ENCODE data around the gene SEL1L. TPM values are rescaled to one million over a fixed set of nuclear protein-coding genes. Genes with fewer than 3 reads are reported as not detected.
"Not testable (repeated sequence)": the region's sequence is repeated elsewhere in the genome, so short reads cannot be mapped to it uniquely, and the experiment has no call there.

The SEL1L gene
- polyA plus RNA-seq, 1 donor from 2014 or later = 39.7 TPM

- Histone ChIP-seq H3F3A (ENCODE audit: insufficient read depth, low read length, poor library complexity, severe bottlenecking) (no peaks in the 10 kb centered on the region), H3K4me3 (ENCODE audit: low read length) (no peak overlapping the region), H3K9me3 (ENCODE audit: low read length) (no peaks in the 10 kb centered on the region), H3K27me3 (ENCODE audit: insufficient read depth, low read depth, low read length) (no peaks in the 10 kb centered on the region), H4K20me1 (ENCODE audit: insufficient read depth) (no peaks in the 10 kb centered on the region), H3K79me2 (replicated peaks; ENCODE audit: insufficient read depth, low read length) (no peaks in the 10 kb centered on the region), H3K27ac (ENCODE audit: low read length) (no peak overlapping the region), H3K9ac (ENCODE audit: low read length) (no peak overlapping the region), H3K36me3 (ENCODE audit: insufficient read depth, low read length) (peaks cover 6% of the 10 kb centered on the region), H3K9me2 (ENCODE audit: insufficient read depth, low read length) (no peaks in the 10 kb centered on the region), H3K4me2 (ENCODE audit: low read length) (no peak overlapping the region), H2AFZ (ENCODE audit: low read depth, low read length) (no peak overlapping the region)
- TF ChIP-seq EP300 (conservative IDR thresholded peaks at IDR 0.05; ENCODE audit: poor library complexity, severe bottlenecking) (no peak), REST (IDR thresholded peaks at IDR 0.05; ENCODE audit: borderline replicate concordance) (no peak), CTCF (IDR thresholded peaks at IDR 0.05; ENCODE audit: poor library complexity, severe bottlenecking) (no peak), TAF1 (IDR thresholded peaks at IDR 0.05; ENCODE audit: low read depth) (no peak), RAD21 (conservative IDR thresholded peaks at IDR 0.05) (no peak), EZH2 (IDR thresholded peaks at IDR 0.05; ENCODE audit: borderline replicate concordance, insufficient read depth, low read length, poor library complexity, severe bottlenecking) (no peak), SMC3 (conservative IDR thresholded peaks at IDR 0.05; ENCODE audit: poor library complexity) (no peak), MXI1 (conservative IDR thresholded peaks at IDR 0.05; ENCODE audit: poor library complexity, severe bottlenecking) (no peak), POLR2AphosphoS5 (IDR thresholded peaks at IDR 0.05) (no peak)
Measured at GRCh38 chr14:81472096-81472800, 61.4 kb downstream of the SEL1L start.

GRCh38 chr14:81471062-81471461 is 62.6 kb downstream of the SEL1L start:
- no peak overlapping the region for H3K9ac ChIP-seq (ENCODE audit: low read length)
- no peak overlapping the region for H3K27ac ChIP-seq (ENCODE audit: low read length)
- no peaks in the 10 kb centered on the region for H3K79me2 ChIP-seq (replicated peaks; ENCODE audit: insufficient read depth, low read length)
- no peaks in the 10 kb centered on the region for H3K36me3 ChIP-seq (ENCODE audit: insufficient read depth, low read length)
- no peaks in the 10 kb centered on the region for H4K20me1 ChIP-seq (ENCODE audit: insufficient read depth)
- H3K9me2 ChIP-seq (ENCODE audit: insufficient read depth, low read length) = no peaks in the 10 kb centered on the region
- H3K9me3 ChIP-seq (ENCODE audit: low read length) = no peaks in the 10 kb centered on the region
- no peak for TF ChIP-seq EP300 (conservative IDR thresholded peaks at IDR 0.05; ENCODE audit: poor library complexity, severe bottlenecking)
- TF ChIP-seq REST (IDR thresholded peaks at IDR 0.05; ENCODE audit: borderline replicate concordance) = no peak
- no peak for TF ChIP-seq RAD21 (conservative IDR thresholded peaks at IDR 0.05)
- no peak for TF ChIP-seq CTCF (IDR thresholded peaks at IDR 0.05; ENCODE audit: poor library complexity, severe bottlenecking)
- no peaks in the 10 kb centered on the region for H3F3A ChIP-seq (ENCODE audit: insufficient read depth, low read length, poor library complexity, severe bottlenecking)
- H3K27me3 ChIP-seq (ENCODE audit: insufficient read depth, low read depth, low read length) = no peaks in the 10 kb centered on the region
- no peak overlapping the region for H3K4me2 ChIP-seq (ENCODE audit: low read length)
- H3K4me3 ChIP-seq (ENCODE audit: low read length) = no peak overlapping the region
- no peak overlapping the region for H2AFZ ChIP-seq (ENCODE audit: low read depth, low read length)

GRCh38 chr14:81470557-81470826 is 63.2 kb downstream of the SEL1L start:
- H3K36me3 ChIP-seq (ENCODE audit: insufficient read depth, low read length); H2AFZ ChIP-seq (ENCODE audit: low read depth, low read length); H3K9me3 ChIP-seq (ENCODE audit: low read length); H3K9ac ChIP-seq (ENCODE audit: low read length); H3K27ac ChIP-seq (ENCODE audit: low read length); H3K79me2 ChIP-seq (replicated peaks; ENCODE audit: insufficient read depth, low read length); H3F3A ChIP-seq (ENCODE audit: insufficient read depth, low read length, poor library complexity, severe bottlenecking); H4K20me1 ChIP-seq (ENCODE audit: insufficient read depth); H3K9me2 ChIP-seq (ENCODE audit: insufficient read depth, low read length); H3K4me3 ChIP-seq (ENCODE audit: low read length); H3K27me3 ChIP-seq (ENCODE audit: insufficient read depth, low read depth, low read length); H3K4me2 ChIP-seq (ENCODE audit: low read length): not testable (repeated sequence)
